Transverse colon (tissue), 4 donors: ENCODE results near the gene SLC39A11.

Experiments
- EP300 ChIP-seq: sonication (generic); formaldehyde crosslinking; IDR thresholded peaks from one replicate; pipeline ENCODE4 v1.6.1; 2017; ENCODE audit warnings: antibody characterized with exemption, low read depth
- POLR2A ChIP-seq: fragments of 450-650 bp; IDR thresholded peaks from one replicate; pipeline ENCODE4 v1.6.1; 2016; ENCODE audit warnings: antibody characterized with exemption, mild to moderate bottlenecking, moderate library complexity
- POLR2AphosphoS5 ChIP-seq, 3 donors: sonication (generic); formaldehyde crosslinking; IDR thresholded peaks; one replicate each; pipeline ENCODE4 v1.6.1; 2016; ENCODE audit warnings: antibody characterized with exemption in 3 of 3
- TF ChIP-seq, protein P1 (sequence below), 5 experiments: fragments of 200-600 bp in 3 of 5; fragments of 450-650 bp in 2 of 5; sonication (generic) in 3 of 5; IDR thresholded peaks; 1 replicate in 2 of 5; 2 replicates in 3 of 5; pipeline ENCODE4 v1.5.1; 2016 to 2017; ENCODE audit warnings: antibody characterized with exemption in 5 of 5, inconsistent platforms in 3 of 5, mild to moderate bottlenecking in 2 of 5, moderate library complexity in 1 of 5

DNA sequence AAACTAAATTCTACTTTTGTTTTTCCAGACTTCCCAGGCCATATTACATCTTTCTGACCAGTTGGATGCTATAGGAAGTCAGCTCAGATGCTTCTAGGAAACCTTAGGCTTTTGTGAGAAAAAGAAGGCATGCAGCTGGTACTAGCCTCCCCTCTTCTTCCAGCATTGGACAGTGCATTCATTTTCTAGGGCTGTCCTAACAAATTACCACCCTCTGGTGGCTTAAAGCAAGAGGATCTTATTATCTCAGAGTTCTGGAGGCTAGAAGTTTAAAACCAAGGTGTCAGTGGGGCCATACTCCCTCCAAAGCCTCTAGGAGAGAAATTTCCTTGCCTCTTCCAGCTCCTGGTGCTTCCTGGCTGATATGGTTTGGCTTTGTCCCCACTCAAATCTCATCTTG is 467.8 kb downstream of the SLC39A11 start:
- TF ChIP-seq POLR2AphosphoS5 (IDR thresholded peaks at IDR 0.05) (no peak), POLR2A (no peak), EP300 (no peak)
- TF ChIP-seq, protein P1, sequence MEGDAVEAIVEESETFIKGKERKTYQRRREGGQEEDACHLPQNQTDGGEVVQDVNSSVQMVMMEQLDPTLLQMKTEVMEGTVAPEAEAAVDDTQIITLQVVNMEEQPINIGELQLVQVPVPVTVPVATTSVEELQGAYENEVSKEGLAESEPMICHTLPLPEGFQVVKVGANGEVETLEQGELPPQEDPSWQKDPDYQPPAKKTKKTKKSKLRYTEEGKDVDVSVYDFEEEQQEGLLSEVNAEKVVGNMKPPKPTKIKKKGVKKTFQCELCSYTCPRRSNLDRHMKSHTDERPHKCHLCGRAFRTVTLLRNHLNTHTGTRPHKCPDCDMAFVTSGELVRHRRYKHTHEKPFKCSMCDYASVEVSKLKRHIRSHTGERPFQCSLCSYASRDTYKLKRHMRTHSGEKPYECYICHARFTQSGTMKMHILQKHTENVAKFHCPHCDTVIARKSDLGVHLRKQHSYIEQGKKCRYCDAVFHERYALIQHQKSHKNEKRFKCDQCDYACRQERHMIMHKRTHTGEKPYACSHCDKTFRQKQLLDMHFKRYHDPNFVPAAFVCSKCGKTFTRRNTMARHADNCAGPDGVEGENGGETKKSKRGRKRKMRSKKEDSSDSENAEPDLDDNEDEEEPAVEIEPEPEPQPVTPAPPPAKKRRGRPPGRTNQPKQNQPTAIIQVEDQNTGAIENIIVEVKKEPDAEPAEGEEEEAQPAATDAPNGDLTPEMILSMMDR (IDR thresholded peaks at IDR 0.05) = no peak
